Inflammatory macrophage treated with lipopolysaccharide for 4 hours (primary cell): Measurements from ENCODE around the gene VRK3.
"Not testable (repeated sequence)": the region's sequence is repeated elsewhere in the genome, so short reads cannot be mapped to it uniquely, and the experiment has no call there.

Source experiments
- DNase-seq: peaks from one replicate; pipeline ENCODE4 v3.0.0-alpha.2; 2020

VRK3 gene

DNA sequence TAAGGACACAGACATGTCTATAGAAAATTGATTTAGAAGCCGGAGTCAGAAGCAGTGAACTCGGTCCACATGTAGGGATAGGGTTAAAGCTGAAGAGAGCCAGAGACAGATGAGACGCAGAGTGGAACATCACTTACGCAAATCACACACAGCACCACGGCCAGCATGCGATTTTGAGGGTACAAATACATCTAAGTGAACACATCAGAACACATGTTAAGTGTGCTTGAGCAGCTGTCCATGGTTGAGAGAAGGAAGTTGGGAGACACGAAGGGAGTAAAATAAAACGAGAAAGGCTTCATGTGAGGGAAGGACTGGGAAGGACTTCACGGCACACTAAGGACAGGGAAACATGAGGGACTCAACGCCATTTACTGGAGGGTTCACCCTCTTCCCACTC, 38.8 kb downstream of the VRK3 start:
- no peak for DNase-seq

DNA sequence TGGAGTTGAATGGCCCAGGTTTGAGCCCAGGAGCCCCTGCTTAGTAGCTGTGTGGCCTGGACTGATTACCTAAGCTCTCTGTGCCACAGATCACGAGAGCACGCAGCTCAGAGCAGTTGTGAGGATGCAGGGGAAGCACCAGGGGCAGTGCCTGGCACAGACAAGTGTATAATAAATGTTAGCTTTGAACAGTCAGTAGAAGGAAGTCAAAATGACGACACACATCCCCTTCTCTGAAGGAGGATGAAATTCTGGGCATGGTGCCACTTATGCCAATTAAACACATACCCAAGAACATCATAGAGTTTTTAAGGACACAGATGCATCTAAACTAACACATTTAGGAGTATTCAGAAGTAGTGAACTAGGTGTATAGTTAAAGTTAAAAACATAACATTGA, 39.3 kb downstream of the VRK3 start:
- peak; percentile 19 for DNase-seq

- no peak for DNase-seq
These were observed 40.7 kb downstream of the VRK3 start for GRCh38 chr19:49984491-49984890.

- peak; percentile 72 for DNase-seq
These were observed 41.4 kb downstream of the VRK3 start for GRCh38 chr19:49983645-49984229.

GRCh38 chr19:49981603-49982593, 43.3 kb downstream of the VRK3 start:
- no peak for DNase-seq

- no peak for DNase-seq
These were observed 46.8 kb downstream of the VRK3 start for GRCh38 chr19:49978324-49978723.

DNA sequence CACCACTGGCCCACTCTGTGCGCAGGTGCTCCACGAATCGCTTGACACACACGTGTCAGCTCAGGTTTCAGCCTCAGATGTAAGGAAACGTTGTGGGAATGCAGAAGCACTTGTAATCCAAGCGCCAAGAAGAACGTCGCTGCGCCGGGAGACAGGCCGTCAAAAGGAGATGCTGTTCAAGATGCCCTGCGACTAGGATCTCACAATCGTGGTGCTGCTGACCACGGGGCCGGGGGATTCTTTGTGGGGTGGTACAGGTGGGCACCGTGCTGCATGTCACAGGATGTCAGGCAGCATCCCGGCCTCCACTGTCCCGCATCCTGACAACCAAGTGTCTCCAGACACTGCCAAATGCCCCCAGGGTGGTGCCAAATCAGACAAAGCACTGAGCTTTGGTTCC, 47.3 kb downstream of the VRK3 start:
- no peak for DNase-seq

DNA sequence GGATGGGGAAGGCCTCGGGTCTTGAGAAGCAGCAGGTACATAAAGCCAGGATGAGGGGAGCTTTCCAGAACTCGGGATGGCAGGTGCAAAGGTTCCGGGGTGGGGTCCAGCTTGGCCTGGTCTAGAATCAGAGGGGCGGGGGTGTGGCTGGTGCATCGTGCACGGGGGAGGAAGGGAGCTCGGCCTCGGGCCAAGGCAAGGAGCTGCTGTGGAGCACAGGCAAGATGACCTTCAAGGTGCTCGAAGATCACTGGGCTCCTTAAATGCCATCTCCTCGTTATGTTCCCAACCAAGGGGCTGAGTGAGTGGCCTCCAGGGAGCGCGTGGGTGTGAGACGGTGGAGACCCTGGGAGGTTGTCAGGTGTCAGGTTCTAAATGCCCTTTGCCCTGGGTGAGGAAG, 48.1 kb downstream of the VRK3 start:
- no peak for DNase-seq

DNA sequence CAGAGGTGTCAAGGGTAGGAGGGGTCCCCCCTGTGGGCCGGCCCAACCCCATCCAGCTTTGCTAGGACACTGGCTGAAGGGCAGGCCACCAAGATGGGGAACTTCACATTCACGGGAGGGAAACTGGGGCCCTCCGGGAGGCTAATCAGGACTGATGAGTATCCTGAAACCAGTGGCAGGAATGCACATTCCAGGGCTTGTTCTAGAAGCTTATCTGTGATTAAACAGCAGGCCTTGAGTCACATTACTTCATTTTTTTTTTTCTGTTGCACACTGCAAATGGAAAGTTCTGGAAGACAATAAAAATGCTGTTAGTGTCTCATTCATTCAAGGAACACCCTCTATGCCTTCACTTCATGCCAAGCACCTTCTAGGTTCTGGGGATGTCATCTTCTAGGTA, 48.7 kb downstream of the VRK3 start:
- no peak for DNase-seq

GRCh38 chr19:49975051-49975450, 50.1 kb downstream of the VRK3 start:
- no peak for DNase-seq

DNA sequence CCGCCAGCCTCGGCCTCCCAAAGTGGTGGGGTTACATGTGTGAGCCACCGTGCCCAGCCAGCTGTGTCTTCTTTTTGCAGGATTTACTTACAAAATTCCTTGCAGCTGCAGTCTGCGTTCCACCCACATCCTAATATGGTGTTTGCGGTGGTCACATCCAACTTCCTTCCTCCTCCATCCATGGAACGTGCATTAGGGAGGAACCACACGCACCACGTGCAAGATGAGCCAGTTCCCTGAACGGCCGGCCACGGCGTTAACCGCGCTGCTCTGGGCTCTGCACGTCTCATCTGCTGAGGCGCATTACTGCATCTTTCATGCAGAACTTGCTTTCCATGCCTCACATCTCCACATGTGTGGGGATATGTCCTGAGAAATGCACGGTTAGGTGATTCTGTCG, 51.2 kb downstream of the VRK3 start:
- DNase-seq: peak; percentile 63

- DNase-seq: no peak
These were observed 52.3 kb downstream of the VRK3 start for GRCh38 chr19:49972841-49973240.

DNA sequence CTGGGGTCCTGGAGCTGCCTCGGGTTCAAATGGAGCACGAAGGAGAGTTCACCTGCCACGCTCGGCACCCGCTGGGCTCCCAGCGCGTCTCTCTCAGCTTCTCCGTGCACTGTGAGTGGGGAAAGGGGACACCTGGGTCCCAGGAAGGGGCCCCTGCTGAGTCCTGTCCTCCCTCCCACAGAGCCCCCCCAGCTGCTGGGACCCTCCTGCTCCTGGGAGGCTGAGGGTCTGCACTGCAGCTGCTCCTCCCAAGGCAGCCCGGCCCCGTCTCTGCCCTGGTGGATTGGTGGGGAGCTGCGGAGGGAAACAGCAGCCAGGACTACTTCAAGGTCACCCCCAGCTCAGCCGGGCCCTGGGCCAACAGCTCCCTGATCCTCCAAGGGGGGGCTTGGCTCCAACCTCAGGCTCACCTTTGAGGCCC, 53.2 kb downstream of the VRK3 start:
- no peak for DNase-seq

DNA sequence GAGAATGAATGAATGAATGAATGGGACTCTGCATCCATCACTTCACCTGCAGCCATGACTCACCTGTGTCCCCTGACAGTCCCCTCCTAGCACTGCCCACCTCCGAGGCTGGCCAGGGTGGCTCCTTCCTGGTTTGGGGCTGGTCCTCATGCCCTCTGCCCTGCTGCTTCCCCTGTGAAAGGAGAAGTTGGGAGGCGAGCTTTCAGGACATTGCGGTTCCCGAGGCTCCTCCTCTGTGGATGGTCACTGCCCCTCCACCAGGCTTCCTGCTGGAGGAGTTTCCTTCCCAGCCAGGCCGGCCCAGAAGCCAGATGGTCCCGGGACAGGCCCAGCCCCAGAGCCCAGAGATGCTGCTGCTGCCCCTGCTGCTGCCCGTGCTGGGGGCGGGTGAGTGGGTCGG, 55.8 kb downstream of the VRK3 start:
- peak; percentile 66 for DNase-seq

- DNase-seq: peak; percentile 96
These were observed 56.8 kb downstream of the VRK3 start for GRCh38 chr19:49968279-49968922.

- peak; percentile 41 for DNase-seq
These were observed 64.2 kb downstream of the VRK3 start, which contains the start of gene SIGLEC11 for GRCh38 chr19:49960980-49961379. TSS of gene SIGLEC11 (minus strand) at chr19:49961172. CDS start at chr19:49961081, 91 bp downstream.

DNA sequence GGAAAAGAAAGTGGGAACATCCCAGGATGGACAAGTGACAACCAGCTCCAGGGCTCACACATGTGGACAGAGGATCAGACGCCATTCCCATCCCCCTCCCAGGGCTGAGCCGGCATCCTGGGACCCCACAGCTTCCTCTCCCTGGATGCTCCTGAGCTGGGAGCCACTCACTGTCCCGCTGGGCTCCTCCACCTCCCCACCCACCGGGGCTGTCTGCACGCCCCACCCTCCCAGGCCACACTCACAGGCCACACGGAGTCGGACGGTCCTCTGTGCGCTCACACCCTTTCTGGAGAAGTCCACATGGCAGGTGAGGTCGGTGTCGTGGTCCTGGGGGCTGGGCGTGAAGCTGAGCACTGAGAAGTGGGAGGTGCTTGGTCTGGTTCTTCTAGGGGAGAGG, 65.3 kb downstream of the VRK3 start:
- DNase-seq: not testable (repeated sequence)

GRCh38 chr19:49958596-49958995, 66.6 kb downstream of the VRK3 start:
- DNase-seq: not testable (repeated sequence)

DNA sequence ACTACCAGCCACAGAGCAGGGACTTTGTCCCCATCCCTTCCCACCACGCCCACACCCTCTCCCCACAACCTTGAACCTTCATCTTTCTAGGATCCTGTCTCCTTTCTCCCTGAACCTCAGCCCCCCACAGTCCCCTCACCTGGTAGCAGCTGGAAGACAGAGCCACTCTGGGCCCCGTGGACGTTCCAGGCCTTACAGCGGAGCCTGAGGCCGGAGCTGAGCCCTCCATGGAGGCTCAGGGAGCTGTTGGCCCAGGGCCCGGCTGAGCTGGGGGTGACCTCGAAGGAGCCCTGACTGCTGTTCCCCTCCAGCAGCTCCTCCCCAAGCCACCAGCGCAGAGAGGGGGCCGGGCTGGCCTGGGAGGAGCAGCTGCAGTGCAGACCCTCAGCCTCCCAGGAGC, 67.0 kb downstream of the VRK3 start:
- not testable (repeated sequence) for DNase-seq

GRCh38 chr19:49957262-49957915, 67.8 kb downstream of the VRK3 start:
- no peak for DNase-seq

DNA sequence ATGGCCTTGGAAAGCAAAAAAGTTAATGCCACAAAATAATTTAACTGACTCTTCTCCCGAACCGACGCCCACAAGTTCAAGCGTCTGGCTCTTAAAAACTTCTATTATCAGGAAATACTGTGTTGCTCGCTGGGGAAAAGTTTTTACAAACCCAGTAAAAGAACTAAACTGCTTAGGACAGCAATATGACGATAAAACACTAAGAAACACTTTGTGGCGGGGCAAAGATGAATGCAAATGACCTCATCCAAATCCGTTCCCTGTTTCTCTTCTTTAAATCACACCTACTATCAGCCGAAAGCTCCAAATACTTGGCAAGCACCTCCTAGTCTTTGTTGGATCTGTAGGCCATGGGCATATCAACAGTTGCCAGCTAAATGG, 69.1 kb downstream of the VRK3 start:
- DNase-seq: no peak

- DNase-seq: no peak
These were observed 70.2 kb downstream of the VRK3 start for GRCh38 chr19:49954933-49955332.
